ENCODE data around the gene GRAP2. TPM values are rescaled to one million over a fixed set of nuclear protein-coding genes. Genes with fewer than 3 reads are reported as not detected.
"Not testable (repeated sequence)": the region's sequence is repeated elsewhere in the genome, so short reads cannot be mapped to it uniquely, and the experiment has no call there.

GRAP2 gene
- total and polyA plus RNA-seq, 2 of the 8 experiments (the other 6 are each of a cell fraction or from before 2014, with no cell fraction given) = 0.08 TPM; not detected in 1

DNA sequence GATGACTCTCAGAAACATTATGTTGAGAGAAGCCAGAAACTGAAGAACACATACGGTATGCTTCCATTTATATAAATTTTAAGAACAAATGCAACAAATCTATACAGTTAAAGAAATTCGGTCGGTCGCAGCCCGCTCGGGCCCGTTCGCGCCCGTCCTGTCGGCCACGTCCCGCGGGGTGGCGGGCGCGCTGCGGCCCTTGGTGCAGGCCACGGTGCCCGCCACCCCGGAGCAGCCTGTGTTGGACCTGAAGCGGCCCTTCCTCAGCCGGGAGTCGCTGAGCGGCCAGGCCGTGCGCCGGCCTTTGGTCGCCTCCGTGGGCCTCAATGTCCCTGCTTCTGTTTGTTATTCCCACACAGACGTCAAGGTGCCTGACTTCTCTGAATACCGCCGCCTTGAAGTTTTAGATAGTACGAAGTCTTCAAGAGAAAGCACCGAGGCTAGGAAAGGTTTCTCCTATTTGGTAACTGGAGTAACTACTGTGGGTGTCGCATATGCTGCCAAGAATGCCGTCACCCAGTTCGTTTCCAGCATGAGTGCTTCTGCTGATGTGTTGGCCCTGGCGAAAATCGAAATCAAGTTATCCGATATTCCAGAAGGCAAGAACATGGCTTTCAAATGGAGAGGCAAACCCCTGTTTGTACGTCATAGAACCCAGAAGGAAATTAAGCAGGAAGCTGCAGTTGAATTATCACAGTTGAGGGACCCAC is 25.6 kb upstream of the GRAP2 start:
- DNase-seq (ENCODE audit: low read depth in 1 of 2, low spot score in 2 of 2); H3K4me2 ChIP-seq (ENCODE audit: insufficient read depth in 1 of 2, low read depth in 2 of 2, low read length in 2 of 2); H4K91ac ChIP-seq (replicated peaks; ENCODE audit: insufficient read length, low read length); H3K79me2 ChIP-seq (ENCODE audit: control insufficient read depth in 1 of 2, insufficient read depth in 2 of 2, low read length in 2 of 2); CTCF ChIA-PET (ENCODE audit: partially characterized antibody); H2AFZ ChIP-seq (ENCODE audit: low read length); H3K23me2 ChIP-seq (ENCODE audit: low read depth, low read length); H3K14ac ChIP-seq (ENCODE audit: insufficient read length); H2BK15ac ChIP-seq (ENCODE audit: low read length); H2BK20ac ChIP-seq (ENCODE audit: low read length); H3K18ac ChIP-seq (ENCODE audit: extremely low read depth, low read length); H2BK5ac ChIP-seq (ENCODE audit: low read depth, low read length); H3K56ac ChIP-seq (replicated peaks; ENCODE audit: insufficient read length, low read depth, low read length); H2BK12ac ChIP-seq (ENCODE audit: low read depth, low read length); H2BK120ac ChIP-seq (replicated peaks; ENCODE audit: low read depth, low read length); H3K4ac ChIP-seq (replicated peaks; ENCODE audit: insufficient read length, low read depth, low read length); H3K79me1 ChIP-seq (ENCODE audit: low read depth, low read length); H3K9ac ChIP-seq (replicated peaks in 1 of 4; ENCODE audit: extremely low read depth in 1 of 4, low read depth in 3 of 4, low read length in 3 of 4); H2AK5ac ChIP-seq (ENCODE audit: low read depth, low read length); H3K9me3 ChIP-seq (ENCODE audit: insufficient read depth in 2 of 2, low read depth in 1 of 2, low read length in 1 of 2); H3K36me3 ChIP-seq (ENCODE audit: control insufficient read depth in 2 of 4, insufficient read depth in 4 of 4, low read length in 3 of 4); H4K20me1 ChIP-seq (replicated peaks in 1 of 2; ENCODE audit: control insufficient read depth in 1 of 2, insufficient read depth in 2 of 2, low read length in 2 of 2); H3K4me1 ChIP-seq (replicated peaks in 1 of 4; ENCODE audit: control insufficient read depth in 3 of 4, insufficient read depth in 4 of 4, low read length in 3 of 4); POLR2A ChIA-PET (ENCODE audit: partially characterized antibody); H4K8ac ChIP-seq (ENCODE audit: extremely low read depth, insufficient read depth, low read length); H3K23ac ChIP-seq (ENCODE audit: insufficient read length); H4K5ac ChIP-seq (ENCODE audit: insufficient read length, low read depth, low read length); H3K27me3 ChIP-seq (replicated peaks in 1 of 4; ENCODE audit: control insufficient read depth in 3 of 4, extremely low read depth in 1 of 4, insufficient read depth in 3 of 4, low read length in 3 of 4); H3K27ac ChIP-seq (ENCODE audit: low read depth, low read length): not testable (repeated sequence)
- FAIRE-seq = peak; percentile 85
- WGBS, 2 experiments (ENCODE audit: extremely low coverage in 1 of 2, insufficient coverage in 1 of 2, insufficient read length in 1 of 2, insufficient replicate concordance in 2 of 2, low coverage in 1 of 2, low lambda C conversion rate in 2 of 2, missing lambda C conversion rate in 1 of 2) = 94% methylated on average over 30 of the region's 42 CpGs; no CpG with 5 or more reads in 1 of the 2 experiments
- H3K4me3 ChIP-seq (ENCODE audit: extremely low read depth in 1 of 4, insufficient read depth in 2 of 4, low read depth in 3 of 4, low read length in 4 of 4) = 0 out of 8 replicates have a peak overlapping the region, but pooled peaks of 1 of the 4 experiments have one; percentile 13

All from H1 (cell line).